SW 1271 (cell line): Measurements from ENCODE around the gene PACRG.
A peak's percentile ranks its signal among the peaks of the same experiment; 100 is the strongest.

Experiments
- DNase-seq, 2 experiments: peaks; one replicate each; lab custom pipeline; 2025; lab: John Stamatoyannopoulos, UW

PACRG gene

DNA sequence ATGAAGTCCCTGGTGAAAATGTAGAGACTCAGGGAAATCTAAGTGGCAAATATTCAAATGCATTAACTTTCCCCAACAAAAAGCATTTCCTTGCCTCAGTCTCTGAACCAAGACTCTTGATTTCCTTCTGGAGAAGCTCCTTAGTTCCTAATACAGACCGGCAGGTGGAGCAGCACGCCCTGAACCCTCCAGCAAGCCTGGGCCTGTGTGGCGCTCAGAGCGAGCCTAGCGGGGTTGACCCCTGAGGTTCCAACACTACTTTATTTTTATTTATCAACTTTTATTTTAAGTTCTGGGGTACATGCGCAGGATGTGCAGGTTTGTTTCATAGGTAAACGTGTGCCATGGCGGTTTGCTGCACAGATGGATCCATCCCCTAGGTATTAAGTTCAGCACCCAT, 50.8 kb downstream of the PACRG start:
- no peak for DNase-seq

DNA sequence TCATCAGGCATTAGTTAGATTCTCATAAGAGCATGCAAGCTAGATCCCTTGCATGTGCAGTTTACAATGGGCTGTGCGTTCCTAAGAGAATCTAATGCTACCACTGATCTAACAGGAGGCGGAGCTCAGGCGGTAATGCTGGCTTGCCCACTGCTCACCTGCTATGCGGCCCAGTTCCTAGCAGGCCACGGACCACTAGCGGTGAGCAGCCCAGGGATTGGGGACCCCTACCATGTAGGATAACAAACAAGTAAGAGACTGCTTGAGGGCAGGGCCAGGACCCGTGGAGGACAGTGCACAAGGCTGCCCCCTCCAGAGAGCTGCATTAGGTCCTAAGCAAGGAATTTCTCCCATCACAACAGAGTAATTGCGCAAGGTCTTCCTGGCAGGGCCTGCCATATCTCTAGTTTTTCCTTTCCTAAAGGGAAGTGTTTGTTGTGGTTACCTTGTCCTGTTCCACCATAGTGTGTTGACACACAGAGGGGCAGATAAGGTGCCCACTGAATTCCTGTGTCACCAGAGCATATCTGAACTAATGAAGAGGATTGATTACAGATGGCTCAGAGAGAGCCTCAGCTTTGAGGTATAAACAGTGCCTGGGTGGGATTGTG, 58.0 kb downstream of the PACRG start:
- DNase-seq, result no peak

GRCh38 chr6:162798546-162799266, 70.9 kb downstream of the PACRG start:
- no peak for DNase-seq

DNA sequence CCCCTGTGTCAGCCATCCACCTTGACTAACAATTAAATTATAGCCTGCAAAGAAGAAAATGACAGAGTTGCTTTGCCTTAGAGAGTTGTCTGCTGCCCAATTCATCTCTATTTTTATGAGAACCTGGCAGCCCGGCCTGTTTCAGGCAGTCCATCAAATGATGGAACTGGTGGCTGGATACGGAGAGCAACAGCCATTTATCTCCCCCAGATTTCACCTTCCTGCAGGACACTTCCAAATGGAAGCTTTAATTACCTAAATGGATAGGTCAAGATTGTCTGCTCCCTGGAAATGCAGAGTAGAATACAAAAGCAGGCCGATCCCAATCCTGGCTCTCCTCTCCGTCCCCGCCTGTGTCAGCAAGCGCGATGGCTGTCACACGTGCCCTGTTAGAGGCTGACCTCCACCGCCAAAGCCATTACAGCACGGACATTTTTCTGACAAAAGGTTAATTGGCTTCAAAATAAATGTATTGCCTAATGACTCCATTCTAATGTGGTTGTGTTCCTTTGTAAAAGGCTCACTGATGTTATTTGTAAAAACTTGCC, 86.7 kb downstream of the PACRG start:
- DNase-seq, result no peak

DNA sequence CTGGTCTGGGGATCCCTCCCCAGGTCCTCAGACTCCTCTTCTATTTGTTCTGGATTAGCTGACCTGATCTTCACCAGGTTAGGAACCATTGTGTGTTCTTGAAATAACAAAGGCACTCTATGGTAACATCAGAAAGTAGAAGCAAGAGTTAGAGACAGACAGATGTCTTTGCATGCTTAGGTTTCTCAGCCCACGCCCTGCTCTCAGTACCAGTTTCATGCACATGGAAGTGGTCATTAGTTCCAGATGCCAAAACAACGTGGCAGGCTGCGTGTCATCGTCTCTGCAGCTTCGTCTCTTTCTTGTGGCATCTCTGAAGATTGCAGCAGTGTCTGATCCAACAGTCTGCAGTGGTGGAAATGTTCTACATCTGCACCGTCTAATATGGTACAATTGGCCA, 89.4 kb downstream of the PACRG start:
- DNase-seq, result no peak

DNA sequence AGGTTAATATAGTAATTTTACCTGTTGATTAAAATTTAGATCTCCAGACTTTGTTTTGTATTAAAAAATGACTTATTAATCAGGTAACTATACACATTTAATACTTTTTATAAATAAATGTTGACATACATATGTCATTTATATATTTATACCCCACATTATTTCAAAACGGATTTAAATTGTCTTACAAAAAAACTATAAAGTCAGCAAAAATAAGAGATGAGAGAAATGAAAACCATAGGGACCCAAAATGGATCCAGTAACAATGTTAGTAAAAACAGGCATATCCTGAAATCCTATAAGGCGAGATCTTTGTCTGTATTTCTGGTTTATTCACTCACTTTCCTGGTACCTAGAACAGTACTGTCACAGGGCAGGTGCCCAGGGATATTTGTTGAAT, 91.5 kb downstream of the PACRG start:
- no peak for DNase-seq

DNA sequence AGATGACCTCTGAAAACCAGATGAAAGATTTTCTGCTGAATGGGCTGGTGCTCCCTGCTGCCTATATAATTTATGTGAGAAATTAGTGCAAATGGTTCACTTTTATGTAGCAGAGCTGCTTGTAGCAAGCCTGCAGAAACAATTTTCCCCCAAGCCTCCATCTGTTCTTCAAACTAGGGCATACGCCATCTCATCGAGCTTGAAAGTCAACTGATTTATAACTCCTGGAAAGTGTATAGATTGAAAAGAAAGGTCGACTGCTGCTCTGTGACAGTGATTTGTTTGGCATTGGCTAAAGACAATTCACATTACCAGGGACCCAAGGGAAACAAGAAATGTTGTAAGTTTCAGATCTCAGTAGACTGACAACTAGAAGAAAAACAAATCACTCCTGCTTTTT, 93.3 kb downstream of the PACRG start:
- no peak for DNase-seq

DNA sequence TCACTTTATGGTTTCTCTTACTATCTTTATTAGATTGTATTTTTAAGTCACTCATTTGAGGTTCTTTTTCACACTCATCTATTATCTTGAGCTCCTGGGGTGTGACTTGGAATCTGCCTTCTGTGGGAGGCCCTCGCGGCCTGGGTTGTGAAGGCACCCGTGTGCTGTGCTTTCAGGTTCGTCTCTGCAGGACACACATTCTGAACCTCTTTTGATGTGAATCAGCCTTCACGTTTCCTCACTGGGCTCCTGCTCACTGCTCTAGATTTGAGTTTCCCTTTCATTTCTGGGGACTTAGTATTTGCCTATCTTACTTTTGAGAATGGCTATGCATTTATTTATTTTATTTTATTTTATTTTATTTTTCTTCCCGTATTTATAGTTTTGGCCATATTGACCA, 97.8 kb downstream of the PACRG start:
- no peak for DNase-seq

GRCh38 chr6:162829013-162829742, 101.4 kb downstream of the PACRG start:
- no peak for DNase-seq

DNA sequence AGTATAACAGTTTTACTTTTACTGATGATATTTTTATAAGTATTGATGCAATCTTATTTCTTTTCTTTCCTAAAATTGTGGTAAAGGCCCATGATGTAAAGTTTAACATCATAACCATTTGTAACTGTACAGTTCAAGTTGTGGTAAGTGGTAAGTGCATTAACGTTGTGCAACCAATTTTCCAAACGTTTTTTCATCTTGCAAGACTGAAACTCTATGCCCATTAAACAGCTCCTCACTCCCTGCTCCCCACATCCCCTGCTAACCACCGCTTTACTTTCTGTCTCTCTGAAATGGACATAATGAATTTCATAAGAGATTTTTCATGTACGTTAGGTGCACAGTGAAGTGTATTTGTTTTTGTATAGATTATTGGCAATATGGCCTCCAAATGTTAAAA, 106.0 kb downstream of the PACRG start:
- no peak for DNase-seq

DNA sequence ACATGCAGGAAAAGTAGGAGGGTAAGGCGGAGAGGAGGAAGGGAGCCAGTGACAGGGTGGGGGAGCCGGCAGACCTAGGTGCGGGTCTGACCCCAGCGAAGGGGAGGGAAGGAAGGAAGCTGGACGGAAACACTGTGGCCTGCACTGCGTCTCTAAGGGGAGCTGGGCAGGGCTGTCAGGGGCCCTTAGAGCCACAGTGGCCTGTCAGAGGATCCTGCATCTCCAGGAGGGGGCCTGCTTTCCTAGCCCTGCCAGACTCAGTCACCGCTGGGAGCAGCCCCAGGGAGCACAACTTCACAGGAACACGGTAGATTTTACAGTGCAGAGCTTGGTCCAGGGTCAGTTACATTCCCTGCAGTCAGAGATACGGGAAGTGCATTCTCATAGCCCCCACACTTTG, 118.2 kb downstream of the PACRG start:
- DNase-seq, result no peak

GRCh38 chr6:162846723-162847122, 118.9 kb downstream of the PACRG start:
- no peak for DNase-seq

DNA sequence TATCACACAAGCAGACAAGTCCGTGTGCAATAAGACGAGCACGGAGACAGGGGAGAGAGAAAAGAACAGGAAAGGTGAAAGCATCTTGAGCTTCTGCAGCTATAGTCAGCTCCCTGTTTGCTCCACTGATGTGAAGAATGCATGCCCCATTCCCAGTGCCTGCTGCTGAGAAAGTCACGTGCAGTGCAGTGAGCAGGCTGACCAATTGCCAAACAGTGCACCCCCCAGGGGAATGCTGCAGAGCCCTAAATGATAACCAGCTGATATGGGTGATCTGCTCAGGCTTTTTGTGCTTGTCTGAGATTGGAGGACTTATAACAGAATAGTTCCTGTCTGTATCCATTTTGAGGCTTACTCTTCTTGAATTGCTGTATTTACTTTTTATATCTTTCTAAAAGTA, 121.5 kb downstream of the PACRG start:
- DNase-seq, result no peak

DNA sequence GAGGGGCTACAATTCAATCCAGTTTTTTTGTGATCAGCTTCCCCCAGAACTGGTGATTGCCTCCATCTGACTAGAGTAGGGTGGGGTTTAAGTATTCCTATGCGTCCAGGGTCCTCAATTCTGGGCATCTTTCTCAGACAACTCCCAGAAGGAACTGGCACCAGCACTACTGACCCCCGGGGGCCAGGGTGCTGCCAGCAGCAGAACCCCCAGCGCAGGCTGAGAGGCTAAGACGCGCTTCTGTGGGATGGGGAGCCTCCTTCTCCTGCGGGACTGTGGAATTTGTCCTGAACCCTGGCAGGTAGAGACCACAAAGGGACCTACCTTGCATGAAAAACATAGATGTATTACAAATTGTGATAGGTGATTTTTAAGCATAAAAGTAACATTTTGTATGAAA, 124.4 kb downstream of the PACRG start:
- DNase-seq, result no peak

- no peak for DNase-seq
Measured at GRCh38 chr6:162852840-162853577, 125.2 kb downstream of the PACRG start.

GRCh38 chr6:162854228-162854627, 126.5 kb downstream of the PACRG start:
- no peak for DNase-seq

DNA sequence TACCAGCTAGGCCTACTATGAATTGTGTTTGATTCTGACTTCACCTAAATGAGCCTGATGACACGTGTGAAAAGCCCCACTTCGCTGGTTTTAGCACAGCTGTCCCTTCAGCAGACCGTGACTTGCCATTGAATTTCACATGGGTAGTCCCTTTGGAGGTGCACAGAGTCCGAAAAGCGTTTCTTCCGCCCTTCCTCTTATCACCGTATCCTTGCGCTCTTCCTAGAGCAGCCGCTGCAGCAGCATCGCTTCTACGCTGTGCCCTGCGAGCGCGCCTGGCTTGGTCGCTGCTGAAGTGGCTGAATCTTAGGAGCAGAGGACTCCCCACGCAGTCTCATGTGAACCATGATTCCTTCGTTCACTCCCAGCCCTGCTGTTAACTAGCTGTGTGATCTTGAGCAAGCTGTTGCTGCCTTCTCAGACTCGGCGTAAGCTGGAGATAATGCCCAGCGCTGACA, 127.0 kb downstream of the PACRG start:
- DNase-seq, result no peak

DNA sequence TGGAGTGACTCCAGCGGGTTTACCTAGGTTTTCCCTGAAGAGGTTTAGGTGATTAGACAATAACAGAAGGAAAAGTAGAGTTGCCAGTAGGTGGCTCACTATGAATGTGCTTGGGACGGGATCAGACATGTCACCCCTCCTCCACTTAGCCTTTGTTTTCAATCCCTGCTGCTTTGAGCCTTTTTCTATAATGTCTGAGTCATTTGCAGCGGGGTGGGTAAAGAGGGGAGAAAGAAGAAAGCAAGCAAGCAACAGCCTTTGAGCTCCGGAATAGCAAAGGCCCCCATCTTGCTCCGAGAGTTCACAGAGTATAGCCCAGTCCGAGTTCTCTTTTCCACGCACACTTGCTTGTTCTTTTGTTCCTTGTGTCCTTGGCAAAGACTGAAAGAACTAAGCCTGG, 129.1 kb downstream of the PACRG start:
- DNase-seq, result peak; percentile 4 to 44

DNA sequence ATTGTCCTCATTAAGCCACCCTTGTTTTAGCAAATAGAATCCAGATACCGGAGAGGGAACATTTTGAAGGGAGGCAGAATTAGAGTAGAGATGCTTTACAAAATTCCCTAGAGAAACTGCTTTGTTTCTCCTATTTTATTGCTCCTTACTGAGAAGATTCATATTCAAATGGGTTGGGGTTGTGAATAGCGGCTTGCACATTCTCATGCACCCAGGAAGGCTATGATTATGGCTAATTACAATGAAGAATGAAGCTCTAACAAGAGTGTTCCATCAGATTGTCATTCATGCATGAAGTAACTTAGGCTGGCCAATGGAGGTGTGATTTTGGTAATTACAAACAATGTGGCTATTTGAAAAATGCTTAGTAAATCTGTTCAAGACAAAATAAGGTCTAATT, 129.6 kb downstream of the PACRG start:
- DNase-seq, result no peak

DNA sequence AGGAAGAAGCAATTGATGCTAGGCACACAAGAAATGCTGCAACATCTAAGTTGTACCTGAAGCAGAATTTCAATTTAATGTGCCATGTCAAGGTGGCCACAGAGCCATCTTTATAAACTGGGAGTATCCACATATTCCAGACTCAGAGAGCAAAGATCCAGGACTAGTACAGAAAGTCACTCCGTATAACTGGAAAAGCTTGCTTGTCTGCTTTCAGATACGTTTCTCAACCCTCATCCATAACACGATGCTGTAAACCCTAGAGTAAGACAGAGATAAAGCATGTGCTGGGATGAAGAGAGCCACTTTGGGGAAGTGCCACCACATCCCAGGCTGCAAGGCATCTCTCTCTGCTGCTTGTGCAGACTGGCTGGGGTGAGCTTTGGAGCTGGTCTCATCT, 134.7 kb downstream of the PACRG start:
- no peak for DNase-seq

DNA sequence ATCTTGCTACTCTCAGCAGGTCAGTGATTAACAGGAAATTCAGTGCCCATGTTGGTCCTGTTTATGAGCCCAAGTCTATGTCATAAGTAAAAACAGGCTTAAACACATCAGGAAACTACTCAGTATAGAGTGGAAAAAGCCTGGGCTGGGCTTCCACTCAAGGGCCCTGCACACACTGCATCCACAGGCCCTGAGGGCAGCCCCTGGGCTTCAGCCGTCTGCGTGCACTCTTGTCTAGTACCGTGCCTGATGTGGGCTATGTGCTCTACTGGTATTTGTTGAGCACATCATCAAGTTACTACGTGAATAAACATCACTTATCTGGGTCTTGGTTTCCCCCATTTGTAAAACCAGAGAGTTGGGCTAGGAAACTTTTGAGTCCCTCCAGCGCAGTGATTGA, 135.2 kb downstream of the PACRG start:
- DNase-seq, result no peak

DNA sequence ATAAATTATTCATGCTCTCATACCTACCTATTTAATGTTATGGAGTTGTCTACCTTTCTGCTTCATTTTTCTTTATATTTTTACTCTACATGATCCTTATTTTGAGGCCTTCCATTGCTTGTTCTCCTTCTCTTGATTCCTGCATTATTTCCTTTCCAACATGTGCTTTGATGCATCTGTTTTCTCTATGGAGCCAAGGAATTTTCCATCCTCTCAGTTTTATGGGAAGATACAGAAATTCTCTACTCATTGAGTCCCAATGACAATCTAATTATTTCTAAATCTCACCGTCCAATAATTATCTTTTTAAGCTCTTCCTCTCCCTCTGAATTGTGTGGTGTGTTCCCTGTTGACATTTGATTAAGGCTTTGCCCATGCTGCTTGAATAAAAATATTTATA, 136.0 kb downstream of the PACRG start:
- no peak for DNase-seq
